ENCODE data around the gene TUBA8.

- TF ChIP-seq, protein P1, sequence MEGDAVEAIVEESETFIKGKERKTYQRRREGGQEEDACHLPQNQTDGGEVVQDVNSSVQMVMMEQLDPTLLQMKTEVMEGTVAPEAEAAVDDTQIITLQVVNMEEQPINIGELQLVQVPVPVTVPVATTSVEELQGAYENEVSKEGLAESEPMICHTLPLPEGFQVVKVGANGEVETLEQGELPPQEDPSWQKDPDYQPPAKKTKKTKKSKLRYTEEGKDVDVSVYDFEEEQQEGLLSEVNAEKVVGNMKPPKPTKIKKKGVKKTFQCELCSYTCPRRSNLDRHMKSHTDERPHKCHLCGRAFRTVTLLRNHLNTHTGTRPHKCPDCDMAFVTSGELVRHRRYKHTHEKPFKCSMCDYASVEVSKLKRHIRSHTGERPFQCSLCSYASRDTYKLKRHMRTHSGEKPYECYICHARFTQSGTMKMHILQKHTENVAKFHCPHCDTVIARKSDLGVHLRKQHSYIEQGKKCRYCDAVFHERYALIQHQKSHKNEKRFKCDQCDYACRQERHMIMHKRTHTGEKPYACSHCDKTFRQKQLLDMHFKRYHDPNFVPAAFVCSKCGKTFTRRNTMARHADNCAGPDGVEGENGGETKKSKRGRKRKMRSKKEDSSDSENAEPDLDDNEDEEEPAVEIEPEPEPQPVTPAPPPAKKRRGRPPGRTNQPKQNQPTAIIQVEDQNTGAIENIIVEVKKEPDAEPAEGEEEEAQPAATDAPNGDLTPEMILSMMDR (IDR thresholded peaks at IDR 0.05; ENCODE audit: insufficient read depth, low read length, poor library complexity, severe bottlenecking) = no peak
- TF ChIP-seq EZH2phosphoT487 (conservative IDR thresholded peaks at IDR 0.05; ENCODE audit: low read length) = no peak
Measured at GRCh38 chr22:18077087-18077638, 33.4 kb upstream of the TUBA8 start.
